GM19455 (cell line): Measurements from ENCODE around the gene NRXN3.
A peak's percentile ranks its signal among the peaks of the same experiment; 100 is the strongest.

Experiments
- ATAC-seq: cut with Tn5 transposase; IDR thresholded peaks from one replicate; pipeline ENCODE4 v1.9.1; 2021; ENCODE audit not compliant: unreplicated experiment

The NRXN3 gene

DNA sequence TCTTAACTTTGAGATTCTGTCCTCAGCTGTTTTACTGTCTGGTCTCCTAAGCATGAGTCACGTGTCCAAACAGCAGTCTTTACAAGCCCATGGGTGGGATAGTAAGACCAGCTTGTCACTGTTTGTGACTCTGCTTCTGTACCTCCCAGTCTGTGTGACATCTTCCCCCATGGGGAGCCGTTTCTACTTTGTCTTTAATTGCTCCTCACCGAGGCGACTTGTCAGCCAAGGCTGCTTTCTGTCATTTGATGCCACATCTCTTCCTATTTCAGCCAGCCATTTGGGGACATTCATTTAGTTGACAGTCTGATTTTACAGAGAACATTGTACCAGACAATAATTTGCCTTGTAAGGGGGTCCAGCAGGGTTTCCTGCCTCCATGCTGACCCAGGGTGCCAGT lies 534.8 kb downstream of the NRXN3 start:
- ATAC-seq: no peak

DNA sequence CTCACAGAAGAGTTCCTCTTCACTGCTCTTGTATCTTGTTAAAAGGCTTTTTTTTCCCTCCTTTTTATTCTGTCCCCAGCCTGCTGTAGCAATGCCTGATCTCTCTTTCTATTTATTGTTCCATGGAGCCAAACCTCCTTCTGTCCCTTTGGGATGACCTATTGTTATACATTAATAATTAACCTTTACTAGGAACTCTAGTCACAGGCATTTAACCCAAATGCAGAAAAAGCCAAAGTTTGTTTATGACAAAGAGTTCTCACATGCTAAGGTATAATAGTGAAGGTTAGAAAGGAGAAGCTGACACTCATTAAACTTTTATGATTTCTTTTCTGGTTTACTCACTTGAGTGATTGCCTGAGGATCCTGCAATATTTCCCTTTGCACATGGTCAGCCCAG lies 535.8 kb downstream of the NRXN3 start:
- no peak for ATAC-seq

DNA sequence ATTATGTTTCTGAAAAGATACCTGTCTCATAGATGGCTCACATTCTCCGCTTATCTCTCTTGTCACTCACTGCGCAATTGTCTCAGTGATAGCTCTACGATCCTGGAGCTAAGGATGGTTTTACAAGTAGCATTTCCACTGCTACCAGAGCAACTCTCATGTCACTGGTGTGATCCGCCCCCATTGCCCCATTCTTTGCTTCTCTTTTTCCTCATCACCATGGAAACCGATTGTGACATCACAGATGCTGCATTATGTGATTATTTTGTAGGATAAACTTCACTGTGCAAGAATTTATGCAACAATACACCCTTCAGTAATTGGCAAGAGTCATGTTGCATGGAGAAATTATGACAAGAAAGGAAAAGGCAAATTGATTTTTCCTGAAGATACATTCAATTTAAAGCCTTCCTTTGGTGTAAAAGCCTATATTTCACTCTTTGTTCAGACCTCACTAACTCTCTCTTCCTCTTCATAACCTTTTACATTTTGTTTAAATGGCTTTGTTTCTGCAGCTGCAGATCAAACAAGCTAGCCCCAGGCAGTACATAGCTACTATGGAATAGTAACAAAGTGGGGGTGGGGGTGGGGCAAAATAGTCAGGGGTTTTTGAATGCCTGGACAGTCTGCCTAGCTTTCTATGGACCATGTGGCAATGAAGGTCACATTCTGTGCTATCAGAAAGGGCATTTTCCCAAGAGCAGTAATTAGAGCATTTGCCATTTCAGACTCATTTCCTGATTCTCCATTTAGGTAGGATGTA lies 539.8 kb downstream of the NRXN3 start:
- ATAC-seq: no peak

DNA sequence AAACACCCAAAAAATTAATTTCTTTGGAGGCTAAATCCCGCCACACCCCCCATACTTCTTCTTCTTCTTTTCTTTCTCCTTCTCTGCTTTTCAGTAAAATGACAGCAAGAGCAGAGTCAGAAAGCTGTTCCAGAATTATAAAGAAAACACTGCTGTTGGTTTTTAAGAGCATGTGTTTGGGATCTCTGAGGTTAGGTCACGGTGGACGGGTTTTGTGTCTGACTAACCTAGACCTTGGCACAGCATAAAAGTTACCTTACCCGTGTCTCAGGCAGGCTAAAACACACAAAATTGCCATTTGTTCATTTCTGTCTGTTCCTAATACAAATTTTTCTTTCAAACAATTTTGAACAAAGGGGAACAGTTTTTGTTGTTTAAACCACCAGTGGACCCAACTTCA lies 540.8 kb downstream of the NRXN3 start:
- ATAC-seq: no peak

DNA sequence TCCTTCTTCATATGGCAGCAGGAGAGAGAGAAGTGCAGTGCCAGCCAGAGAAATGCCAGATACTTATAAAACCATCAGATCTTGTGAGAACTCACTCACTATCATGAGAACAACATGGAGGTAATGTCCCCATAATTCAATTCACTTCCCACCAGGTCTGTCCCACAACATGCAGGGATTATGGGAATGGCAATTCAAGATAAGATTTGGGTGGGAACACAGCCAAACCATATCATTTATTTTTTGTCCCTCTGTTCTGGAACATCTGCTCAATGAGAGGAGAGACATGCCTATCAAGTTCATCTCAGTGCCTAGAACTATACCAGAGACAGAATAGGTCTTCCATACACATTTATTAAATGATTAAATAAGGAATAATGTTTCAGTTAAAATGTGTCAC lies 543.5 kb downstream of the NRXN3 start:
- no peak for ATAC-seq

DNA sequence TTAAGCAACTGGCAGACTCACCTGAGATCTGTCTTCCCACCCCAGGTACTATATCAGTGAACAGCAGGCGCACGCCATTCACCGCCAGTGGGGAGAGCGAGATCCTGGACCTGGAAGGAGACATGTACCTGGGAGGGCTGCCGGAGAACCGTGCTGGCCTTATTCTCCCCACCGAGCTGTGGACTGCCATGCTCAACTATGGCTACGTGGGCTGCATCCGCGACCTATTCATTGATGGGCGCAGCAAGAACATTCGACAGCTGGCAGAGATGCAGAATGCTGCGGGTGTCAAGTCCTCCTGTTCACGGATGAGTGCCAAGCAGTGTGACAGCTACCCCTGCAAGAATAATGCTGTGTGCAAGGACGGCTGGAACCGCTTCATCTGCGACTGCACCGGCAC lies 544.5 kb downstream of the NRXN3 start:
- no peak for ATAC-seq

DNA sequence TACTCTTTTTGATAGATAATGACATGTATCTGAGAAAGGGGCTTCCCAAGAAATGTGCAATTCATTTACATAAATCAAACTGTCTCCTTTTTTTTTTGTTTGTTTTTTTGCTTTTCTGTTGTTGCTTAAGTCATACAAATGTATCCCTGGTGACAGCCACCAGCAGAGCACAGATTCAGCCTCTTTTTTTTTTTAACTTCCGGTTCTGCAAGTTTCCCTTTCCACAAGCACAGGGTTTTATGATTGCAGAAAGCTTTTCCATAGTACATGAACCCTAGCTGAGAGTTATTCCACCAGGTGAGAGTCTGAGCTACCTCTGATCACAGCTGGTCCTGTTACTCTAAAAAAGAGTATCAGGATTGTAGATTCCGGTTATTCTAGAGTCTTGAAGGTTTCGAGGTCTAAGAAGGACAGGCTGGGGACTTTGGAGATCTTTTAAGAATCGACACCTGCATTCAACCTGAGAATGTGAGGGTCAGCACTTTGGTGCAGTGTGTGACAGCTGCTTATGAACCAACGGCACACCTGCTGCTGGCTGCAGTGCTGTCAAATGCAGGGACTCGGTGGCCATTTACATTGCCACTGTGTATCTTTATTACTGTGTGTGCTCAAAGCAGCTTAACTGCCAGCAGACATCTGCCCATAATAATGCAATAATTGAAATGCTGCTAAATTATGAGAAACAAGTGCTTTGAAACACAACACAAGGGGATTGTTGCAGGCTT lies 551.7 kb downstream of the NRXN3 start:
- no peak for ATAC-seq

DNA sequence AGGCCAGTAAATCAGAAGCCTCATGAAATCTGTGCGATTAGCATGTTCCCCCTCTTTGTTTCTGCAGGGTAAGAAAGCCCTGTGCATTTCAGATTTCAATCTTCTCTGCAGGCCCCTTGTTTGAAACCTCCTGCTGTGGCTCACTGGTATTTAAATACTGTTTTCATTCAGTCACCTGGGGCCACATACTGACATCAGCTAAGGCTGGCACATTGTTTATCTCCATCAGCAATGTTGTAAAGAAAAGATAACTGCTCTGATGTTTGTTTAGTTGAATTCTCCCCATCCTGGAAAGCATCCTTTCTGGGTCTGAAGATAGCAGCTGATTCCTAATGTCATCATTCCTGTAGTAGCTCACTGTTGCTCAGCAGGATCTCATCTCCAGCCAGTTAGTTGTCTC lies 554.9 kb downstream of the NRXN3 start:
- ATAC-seq: no peak

DNA sequence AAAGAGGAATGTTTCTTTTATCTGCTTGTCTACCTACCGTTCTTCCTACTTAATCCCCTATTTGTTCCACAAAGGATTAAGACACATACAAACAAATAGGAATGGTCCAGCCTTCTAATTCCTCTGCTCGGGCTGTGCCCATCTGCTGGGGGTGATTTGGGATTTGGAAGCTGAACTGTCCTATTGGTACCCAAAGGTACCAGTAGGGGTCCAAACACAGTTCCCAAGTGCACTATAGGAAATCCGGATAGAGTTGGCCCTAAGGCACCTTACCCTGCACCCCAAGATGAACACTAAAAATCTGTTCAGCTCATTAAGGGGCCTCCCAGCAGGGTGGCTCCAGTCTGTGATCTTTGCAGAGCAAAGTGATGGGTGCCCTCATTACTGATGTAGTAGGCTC lies 566.9 kb downstream of the NRXN3 start:
- ATAC-seq: no peak

DNA sequence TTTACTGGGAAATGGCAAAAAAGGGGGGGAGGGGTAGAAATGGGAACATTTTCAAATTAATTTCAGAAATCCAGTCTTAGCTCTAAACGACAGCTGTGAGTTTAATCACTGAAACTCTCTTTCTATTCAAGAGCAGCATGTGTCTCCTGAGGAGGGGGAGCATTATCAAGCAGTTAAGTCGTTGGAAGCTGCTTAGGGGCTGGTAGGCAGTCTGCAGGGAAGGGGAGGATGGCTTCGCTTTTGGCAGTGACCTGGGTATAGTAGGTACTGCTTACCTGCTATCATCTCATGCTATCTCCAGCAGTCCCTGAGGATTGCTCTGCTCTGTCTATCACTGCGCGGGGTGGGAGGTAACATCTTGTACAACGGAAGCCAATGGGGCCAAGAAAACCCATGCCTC lies 567.4 kb downstream of the NRXN3 start:
- ATAC-seq: no peak

DNA sequence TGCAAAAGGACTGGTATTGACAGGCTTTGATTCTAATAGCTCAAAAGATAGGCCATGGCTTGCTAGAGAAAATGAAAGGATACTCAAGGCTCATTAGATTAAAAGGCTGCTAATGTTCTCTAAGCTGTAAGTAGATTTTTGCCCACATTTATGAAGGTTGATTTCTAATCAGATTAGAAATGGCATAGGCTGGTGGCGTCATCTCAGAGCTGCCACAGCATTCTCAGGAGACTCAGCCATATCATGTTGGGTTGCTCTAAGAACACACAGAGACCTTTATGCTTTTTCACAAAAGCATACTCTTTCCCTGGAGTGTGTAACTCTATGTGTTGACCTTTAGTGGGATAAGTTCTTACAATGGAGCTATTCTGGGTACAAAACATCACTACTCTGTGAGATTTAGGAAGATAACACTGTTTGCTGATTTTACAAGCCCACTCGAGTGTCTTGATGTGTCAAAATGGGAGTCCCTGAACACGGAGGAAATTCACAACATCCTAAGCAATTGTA lies 576.0 kb downstream of the NRXN3 start:
- no peak for ATAC-seq

DNA sequence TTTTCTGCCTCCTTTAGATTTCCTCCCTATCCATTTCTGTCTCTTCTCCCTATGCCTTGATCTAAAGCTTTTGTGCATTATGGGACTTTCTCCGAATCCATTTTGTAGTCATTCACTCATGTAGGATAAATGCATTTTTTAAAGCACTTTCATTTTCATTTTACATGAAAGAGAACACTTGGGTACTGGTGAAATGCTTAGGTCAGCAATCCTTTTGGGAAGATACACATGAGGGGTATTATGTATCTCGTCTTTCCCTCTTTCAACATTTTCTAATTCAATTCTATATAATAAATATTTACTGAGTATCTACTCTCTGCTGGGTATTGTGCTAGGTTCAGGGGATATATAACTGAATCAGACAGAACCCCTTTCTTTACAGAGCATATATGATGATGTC lies 577.6 kb downstream of the NRXN3 start:
- no peak for ATAC-seq

DNA sequence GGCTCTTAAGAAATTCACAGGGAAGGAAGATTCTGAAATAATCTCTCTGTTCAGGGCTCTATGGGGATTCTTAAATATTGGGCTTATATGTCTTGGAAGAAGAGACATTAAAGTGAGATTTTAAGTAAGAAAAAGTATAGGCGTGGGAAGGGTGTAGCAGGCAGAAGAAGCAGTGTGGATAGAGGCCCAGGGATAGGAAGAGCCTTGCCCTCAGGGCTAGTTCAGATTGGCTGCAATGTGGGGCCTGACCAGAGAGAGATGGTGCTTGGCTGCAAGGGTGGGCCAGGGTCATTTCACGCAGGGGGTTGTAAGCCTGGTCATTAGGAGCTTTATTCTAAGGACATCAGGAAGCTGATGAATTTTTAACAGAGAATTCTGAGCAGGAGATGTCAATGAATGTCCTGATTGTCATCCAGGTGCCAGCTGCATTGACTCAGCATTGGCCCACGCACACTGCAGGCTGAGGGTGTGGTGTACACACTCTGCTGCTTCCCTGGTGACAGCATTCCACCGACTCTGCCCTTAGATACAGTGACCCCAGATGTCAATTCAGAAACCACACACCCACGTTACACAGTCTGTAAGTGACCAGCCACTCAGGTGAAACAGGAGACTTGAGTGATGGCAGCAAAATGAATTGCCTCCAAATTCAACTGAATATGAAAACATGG lies 582.5 kb downstream of the NRXN3 start:
- ATAC-seq: no peak

DNA sequence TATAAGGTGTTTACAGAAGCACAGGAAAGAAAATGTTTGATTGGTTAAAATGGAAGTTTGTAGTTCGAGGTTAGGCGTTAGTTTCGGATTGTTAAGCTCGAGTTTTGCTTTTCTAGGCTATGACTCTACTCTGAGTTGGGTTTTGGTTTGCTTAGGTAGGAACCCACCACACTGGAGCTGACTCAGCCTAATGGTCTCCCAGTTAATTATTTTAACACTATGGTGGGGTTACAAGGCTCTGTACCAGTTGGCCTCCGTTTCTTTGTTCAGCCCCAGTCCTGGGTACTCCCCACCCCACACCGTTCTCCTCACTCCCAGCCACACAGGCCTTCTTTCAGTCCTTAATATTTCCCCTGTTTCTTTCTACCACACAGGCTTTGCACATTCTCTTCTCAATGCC lies 583.9 kb downstream of the NRXN3 start:
- no peak for ATAC-seq

DNA sequence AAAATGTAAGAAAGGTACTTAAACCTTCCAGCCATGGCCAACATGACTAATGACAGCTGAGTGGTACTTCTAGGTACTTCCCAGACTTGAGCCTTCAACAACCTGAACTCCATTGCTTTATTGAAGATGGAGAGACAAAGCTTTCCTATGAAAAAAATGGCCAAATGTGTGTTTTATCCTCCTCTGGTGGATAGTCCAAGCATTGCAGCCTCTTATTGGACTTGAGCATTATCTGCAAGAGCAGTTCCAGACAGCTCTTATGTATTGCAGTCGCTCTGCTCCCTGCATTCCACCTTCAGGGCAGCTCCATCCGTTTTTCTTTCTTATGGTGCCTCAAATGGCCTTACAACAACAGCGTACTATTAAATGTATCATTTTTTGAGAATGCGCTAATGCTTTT lies 588.2 kb downstream of the NRXN3 start:
- peak; percentile 81 for ATAC-seq

DNA sequence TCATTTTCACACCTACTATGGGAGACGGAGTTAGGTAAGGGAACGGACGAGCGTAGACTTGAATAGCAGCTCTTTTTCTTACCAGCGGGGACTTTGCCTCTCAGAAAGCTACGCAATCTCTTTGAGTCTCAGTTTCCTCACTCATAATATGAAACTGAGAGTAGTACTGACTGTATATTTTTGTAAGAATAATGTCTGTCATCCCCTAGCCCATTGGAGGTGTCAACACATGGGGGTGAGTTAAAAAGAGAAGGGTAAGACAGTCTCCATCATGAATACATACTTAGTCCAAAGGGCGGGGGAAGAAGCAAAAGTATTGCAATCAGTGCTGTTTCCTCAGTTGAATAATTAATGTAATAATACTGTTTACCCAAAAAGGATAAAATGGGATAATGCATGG lies 592.2 kb downstream of the NRXN3 start:
- ATAC-seq: no peak

DNA sequence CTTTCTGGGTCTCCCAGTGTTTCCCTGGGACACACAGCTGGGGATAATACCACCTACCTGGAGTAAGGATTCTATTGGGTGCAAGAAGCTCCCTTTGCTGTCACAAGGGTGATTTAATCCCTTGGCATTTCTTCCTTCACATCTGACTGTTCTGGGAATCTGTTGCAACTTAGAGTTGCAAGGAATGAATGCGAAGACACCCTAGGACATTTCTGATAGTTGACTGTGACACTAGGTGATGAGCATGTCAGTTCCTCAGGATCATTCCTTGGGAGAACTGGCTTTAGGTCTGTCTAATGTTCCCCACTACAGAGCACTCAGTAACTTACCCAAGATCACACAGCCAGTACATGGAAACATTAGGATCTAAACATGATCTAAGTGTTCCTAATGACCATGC lies 593.6 kb downstream of the NRXN3 start:
- no peak for ATAC-seq

DNA sequence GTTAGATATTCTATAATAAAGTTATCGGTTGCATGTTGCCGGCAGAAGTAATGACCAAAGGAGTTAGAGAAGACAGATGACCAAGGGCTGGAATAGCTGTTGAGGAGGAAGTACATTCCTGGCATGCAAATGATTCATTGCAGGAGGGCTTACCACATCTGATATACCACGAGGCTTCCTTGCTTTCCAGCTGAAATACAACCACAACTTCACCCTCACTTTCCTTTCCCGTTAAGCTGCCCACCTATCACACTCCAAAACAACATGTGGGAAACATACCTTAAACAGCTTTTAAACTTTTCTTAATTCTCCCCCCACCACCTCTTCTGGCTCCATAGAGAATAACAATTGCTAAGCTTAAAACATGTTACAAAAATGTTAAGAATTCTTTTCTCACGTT lies 594.1 kb downstream of the NRXN3 start:
- ATAC-seq: no peak

DNA sequence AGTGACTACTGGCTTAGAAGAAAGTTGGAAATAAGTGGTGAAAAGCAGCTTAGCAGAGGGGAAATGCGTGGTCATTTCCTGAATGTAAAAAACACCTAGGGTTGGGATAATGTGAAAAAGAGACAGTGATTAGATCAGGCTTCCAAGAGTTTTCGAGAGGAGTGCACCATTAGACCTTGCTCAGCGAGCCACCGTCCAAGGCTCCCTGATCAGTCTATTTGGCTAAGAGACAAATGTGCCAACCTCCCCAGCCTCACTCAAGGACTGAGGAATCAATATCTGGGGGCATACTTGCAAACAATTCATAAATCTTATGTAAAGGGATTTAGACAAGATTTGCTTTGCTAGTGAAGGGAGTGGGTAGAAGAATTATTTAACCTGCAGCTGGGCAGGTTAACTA lies 594.5 kb downstream of the NRXN3 start:
- no peak for ATAC-seq

DNA sequence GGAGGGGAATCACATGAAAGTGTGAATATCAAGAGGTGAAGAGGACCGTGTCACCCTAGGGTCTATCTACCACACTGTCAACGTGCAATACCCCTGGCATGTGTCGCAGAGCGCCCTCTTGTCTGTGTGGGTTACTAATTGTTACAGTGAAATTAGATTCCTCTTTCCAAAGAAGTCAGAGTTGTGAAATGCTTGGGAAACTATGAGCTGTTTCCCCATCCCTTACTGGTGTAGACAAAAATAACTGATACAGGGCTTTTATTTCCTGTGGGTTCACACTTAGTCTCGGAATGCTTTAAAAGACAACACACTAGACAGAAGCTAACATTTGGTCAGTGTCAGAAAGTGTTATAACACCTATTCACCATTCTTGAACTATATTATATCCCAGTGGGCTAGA lies 597.3 kb downstream of the NRXN3 start:
- no peak for ATAC-seq

DNA sequence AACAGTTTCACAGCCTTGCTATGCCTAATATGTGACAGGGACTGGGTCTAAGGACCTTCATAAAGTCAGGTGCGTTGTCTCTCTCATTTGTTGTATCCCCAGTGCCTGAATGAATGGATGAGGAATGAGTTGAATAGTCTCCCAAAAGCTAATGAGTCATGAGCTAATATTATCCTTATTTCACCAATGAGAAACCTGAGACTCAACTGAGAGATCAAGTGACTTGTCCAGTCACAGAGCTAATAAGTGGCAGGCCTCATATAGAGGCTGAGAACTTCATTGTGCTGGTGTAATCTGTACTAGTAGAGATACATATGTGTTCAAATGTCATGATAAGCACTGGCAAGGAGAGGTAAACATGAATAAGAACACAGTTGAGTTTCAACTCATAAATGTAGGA lies 612.4 kb downstream of the NRXN3 start:
- ATAC-seq: no peak

DNA sequence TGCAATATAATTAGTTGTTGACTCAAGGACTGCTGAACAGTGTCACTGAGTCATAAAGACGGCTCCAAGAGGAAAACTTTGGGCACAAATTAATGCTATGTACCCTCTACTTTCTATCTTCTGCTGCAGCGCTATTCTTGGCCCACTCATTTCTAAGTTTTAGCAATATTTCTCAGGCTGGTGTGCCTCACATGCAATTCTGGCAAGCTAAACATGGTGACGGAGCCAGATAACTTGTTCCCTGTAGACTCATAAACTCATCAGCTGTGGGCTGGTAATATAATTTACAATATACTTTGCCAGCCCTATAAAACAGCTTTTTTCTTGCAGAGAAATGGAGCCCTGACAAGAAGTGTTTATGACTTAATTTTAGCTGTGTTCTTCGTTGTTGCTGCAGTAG lies 615.1 kb downstream of the NRXN3 start:
- no peak for ATAC-seq
